Myocyte (in vitro differentiated cells): ENCODE results near the gene JAZF1. TPM values are rescaled to one million over a fixed set of nuclear protein-coding genes. Genes with fewer than 3 reads are reported as not detected.
A peak's percentile ranks its signal among the peaks of the same experiment; 100 is the strongest.

ENCODE experiments used
- DNase-seq: peaks from one replicate; pipeline ENCODE4 v3.0.0-alpha.2; 2012; ENCODE audit warnings: low read depth
- total RNA-seq: library from RNA; depleted of rRNA; stranded (reverse); fragments of >200 nt; gene quantifications from 2 replicates; pipeline ENCODE4 v1.2.3, GENCODE V29; 2014

The JAZF1 gene
- total RNA-seq, 1 donor from 2014 or later: 9.3 TPM

GRCh38 chr7:27921081-27921836 lies 259.3 kb downstream of the JAZF1 start:
- peak; percentile 92 for DNase-seq

DNA sequence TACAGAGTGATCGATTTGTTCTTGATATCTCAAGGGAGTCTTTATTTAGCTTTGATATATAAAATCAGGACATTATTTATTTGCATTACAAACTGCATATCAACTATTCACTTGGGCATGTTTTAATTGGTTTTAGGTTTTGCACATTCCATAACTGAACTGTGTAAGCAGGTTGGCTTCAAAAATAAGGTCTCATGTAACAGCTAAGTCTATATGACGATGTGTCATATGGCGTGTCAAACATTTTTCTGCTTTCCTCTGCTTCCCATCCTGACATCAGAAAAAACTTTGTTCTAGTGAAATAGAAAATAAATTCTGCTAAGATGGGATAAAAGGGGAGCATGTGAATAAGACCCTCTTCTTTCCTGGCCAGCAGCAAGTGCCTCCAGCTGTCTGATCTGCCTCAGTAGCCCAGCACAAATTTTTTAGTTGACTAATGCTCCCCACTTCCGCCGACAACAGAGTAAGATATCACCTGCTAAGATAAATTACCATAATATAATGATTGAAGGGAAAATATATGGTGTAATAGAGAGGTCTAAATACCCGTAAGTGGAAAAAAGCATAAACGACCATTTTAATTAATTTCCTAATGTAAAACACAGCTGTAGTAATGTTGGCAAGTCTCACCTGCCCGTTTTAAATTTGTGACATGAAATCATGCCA lies 260.2 kb downstream of the JAZF1 start:
- DNase-seq: no peak

DNA sequence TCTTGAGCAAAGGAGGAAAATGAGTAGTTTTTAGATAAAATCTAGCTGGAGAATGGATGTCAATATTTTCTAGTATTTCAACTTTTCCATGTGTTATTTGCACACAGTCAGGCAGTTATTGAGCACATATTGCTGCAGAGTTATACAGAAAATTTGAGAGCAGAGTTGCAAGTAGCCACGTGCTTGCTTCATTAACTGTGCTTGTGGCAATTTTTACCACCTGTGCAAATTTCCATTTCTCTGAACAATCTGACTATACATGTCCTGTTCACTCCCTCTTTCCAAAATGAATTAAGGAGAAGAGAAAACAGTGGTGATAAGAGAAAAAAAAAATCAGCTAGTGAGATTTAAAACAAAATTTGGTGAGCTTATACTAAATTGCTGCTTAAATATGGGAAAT lies 262.1 kb downstream of the JAZF1 start:
- DNase-seq: no peak

DNA sequence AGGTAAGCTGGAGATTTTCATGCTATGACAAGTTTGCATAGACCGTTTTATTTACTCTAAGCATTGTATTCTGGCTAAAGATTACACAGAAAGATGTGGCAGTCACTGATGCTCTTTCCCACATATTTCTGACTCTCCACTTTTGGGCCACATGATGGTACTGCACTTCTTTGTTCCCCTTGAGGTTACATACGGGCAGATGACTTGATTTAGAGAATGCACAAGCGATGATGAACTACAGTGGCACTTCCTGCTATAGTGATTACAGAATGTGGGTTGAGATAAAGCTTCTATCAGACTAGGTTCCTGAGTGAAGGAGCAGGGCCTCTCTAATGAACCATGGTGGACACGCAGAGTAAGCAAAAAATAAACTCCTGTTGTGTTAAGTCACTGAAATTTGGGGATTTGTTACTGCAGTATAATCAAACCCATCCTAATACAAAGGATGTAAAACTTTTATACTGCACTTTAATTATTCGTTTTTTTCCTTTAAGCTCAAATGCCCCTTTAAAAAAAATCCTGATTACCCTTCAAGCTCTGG lies 262.8 kb downstream of the JAZF1 start:
- peak; percentile 30 for DNase-seq

DNA sequence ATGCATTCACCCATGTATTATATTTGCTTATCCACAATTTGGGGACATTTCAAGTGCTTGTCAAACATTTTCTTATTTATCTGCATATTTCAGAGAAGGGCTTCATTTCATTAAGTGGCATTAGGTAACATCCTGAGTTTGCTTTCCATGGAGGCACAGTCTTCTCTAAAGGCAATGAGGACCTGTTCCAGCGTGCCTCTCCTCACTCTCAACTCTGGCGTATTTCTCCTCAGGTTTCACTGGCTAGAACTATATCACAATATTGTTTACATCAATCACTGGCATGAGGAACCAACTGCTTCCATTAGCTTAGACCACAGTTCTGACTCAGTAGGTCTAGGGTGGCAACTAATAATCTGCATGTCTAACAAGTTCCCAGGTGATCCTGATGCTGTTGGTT lies 263.5 kb downstream of the JAZF1 start:
- no peak for DNase-seq

DNA sequence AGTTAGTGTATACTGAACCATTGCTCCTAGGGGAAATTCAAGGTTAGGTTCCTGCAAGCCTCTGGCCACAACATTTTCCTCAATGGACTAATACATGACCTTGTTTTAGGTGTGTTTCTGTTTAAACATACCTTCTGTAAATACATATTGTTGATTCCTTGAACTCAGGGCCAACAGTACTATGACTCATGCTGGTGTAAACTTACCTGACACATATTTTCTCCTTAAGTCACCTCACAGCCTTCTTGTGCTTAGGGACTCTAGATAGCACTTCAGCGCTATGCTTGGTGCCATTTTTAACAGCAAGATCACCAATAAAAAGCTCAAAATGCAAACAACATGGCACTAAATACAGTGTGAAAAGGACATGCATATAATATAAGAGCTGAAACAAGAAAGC lies 264.2 kb downstream of the JAZF1 start:
- no peak for DNase-seq

DNA sequence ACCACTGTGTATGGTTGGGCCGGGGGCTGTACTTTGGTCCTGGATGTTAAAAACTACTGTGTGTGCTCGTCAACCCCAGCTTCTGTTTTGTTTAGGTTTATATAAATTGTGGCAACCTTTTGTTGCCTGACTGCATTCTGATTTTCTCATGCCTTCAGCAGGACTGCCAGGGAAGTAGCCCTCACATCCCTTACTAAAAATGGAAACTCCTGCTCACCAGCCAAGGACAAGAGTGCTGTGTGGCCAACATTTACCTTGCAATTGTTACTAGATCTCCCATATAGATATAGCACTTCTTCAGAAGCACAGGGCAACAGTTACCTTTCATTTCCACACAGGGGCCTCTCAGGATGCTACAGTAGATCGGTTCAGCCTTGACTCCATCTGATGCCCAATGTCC lies 266.2 kb downstream of the JAZF1 start:
- no peak for DNase-seq

- peak; percentile 30 for DNase-seq
Observed at GRCh38 chr7:27912751-27913150, 267.8 kb downstream of the JAZF1 start.

- DNase-seq: no peak
Observed at GRCh38 chr7:27911920-27912319, 268.7 kb downstream of the JAZF1 start.

- peak; percentile 73 for DNase-seq
Observed at GRCh38 chr7:27910326-27910725, 270.3 kb downstream of the JAZF1 start.

DNA sequence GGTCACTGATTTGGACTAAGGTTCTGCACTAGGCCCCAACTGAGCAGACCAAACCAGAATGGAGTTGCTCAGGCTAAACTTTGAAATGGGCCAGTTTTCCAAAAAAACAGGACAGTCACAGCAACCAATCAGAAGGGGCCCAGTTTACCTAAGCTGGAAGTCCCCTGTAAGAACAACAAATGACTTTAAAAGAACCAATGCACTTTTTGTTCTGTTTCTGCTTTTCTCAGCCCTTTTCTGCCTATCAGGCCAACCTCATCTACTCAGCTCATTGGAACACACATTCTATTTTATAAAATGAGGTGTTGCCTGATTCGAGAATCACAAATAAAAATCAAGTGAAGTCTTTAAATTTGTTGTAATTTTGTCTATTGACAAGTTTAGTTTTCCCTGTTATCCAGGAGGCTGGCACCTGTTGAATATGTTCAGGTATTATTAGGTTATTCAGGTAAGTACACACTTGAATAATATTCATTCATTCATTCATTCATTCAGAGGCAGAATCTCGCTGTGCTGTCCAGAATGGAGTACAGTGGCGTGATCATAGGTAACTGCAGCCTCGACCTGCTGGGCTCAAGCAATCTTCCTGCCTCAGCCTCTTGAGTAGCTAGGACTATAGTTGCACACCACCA lies 271.9 kb downstream of the JAZF1 start:
- DNase-seq: no peak

DNA sequence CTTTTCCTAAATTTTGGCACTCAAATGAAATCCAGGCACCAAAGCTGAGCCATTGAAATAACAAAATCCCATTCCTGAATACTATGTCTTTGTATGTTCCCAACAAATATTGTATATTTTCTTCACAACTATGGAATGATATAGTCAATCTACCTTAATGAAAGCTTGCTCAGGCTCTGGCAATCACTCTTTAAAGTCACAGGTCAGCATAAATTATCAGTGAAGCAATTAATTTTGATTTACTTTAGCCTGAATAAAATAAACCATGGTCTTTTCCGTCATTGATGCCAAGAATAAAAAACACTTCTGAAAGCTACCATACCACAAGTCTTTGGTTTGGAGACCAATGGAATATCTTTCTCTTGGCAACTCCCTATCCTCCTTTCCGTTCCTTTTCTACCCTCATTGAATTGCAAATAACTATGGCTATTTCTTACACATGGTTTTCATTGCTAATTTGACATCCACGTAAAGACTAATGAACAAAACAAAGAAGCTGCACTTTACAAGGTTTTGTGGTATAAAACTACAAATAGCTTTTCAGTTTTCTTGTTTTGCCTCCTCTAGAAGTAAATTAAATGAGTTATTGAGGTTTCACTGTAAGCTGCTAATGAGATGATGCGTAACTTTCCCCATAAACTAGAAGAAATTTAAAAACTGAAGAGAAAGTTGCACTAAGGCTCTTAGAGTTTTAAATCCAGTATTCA lies 274.1 kb downstream of the JAZF1 start:
- DNase-seq: no peak

DNA sequence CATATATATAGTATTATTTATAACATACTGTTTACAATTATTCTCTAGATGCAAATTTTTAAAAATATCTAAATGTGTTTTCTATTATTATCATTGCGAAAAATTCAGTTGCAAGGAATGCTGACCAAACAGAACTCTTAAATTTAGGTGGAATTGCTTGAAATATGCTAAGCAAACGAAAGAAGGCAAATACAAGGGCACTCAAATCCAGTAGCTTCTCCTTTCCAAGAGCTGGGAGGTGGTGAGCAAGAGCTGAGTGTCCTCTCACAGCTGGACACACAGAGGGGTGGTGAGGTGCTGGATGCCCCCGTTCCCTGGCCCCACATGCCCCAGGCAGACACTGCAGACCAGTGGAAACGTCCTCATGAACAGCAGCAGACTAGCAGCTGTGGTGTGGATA lies 274.6 kb downstream of the JAZF1 start:
- peak; percentile 14 for DNase-seq

DNA sequence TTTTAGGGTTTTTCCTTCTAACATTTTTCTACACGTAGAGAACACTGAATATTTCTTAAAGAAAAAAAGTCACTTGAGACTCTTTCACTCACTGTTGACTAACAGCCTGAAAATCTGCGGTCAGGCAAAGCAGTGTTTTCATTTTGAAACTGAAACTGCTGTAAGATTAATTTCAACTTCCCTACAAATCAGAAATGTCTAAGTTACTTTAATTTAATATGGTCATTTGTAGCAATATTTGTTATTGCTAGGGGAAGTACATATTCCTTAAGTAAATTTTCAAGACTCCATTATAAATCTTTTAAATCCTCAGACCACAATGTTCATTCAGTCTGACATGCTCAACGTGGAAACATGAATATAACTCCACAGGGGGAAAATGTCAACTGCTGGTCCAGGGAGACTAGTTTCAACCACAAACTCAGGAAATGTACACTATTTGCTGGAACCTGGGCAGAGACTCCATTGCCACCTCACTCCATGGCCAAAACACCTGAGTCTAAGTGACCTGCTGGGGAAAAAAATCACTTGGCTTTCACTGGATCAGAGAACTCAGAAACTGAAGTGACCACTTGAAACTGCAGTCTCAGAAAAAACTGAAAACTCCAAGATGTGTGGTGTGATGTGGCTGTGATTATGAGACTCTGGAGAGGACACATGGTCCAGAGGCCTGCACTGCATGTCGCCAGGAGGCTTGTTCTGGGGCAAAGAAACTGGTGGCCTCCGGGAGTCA lies 279.4 kb downstream of the JAZF1 start:
- DNase-seq: peak; percentile 69

- no peak for DNase-seq
Observed at GRCh38 chr7:27900006-27900405, 280.6 kb downstream of the JAZF1 start.

DNA sequence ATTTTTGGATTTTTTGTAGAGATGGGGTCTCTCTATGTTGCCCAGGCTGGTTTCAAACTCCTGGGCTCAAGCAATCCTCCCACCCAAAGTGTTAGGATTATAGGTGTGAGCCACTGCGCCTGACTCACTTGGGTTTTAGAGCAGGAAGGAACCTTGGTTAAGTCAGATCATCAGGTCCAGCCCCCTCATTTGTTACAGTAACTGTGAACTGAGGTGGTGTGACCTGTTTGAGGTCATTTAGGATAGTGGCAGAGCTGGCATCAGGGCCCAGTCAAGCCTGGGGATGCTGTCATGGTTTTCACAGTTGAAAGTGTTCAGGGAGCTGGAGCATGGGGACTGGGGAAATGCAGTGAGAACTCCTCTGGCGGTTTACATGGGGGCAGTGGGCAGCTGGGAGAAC lies 281.0 kb downstream of the JAZF1 start:
- no peak for DNase-seq

GRCh38 chr7:27897441-27897847 lies 283.2 kb downstream of the JAZF1 start:
- DNase-seq: no peak

DNA sequence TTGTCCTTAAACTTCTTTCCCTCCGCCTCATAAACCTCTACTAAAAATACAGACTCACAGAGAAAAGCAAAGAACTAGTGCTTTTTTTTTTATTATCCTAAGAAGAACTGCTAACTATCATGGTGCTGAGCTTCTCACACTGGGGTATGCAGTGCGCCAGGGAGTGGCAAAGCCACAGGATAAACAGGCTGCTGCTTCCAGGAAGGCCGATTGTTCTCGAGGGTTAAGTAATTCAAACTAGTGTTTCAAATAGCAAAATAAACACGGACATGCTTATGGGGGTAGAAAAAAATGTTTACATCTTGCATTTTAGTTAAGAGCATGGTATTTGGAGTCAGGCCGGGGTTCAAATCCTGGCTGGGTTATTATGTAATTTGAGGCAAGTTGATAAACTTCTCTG lies 283.6 kb downstream of the JAZF1 start:
- peak; percentile 42 for DNase-seq

- DNase-seq: no peak
Observed at GRCh38 chr7:27895551-27895950, 285.0 kb downstream of the JAZF1 start.

GRCh38 chr7:27890205-27890849 lies 290.3 kb downstream of the JAZF1 start:
- DNase-seq: no peak
